ENCODE measurements around the gene LIG3. TPM values are rescaled to one million over a fixed set of nuclear protein-coding genes. Genes with fewer than 3 reads are reported as not detected.
A peak's percentile ranks its signal among the peaks of the same experiment; 100 is the strongest.

LIG3 gene
- total and polyA plus RNA-seq, 2 experiments from 2014 or later, result 11.8 to 22.0 TPM

GRCh38 chr17:34974179-34974578 lies 6.1 kb upstream of the LIG3 start:
- in situ Hi-C loops (cut with MboI), result no loop called here
- Histone ChIP-seq H3K9me2 (ENCODE audit: insufficient read depth) (no peaks in the 10 kb centered on the region), H3F3A (ENCODE audit: insufficient read depth) (0 out of 2 replicates have a peak, but pooled peaks cover 1% of the 10 kb centered on the region), H3K27ac (no peak overlapping the region), H3K27me3 (replicated peaks; ENCODE audit: insufficient read depth) (no peaks in the 10 kb centered on the region), H3K4me2 (ENCODE audit: unreplicated experiment) (no peak overlapping the region), H3K4me3 (no peak overlapping the region), H3K9ac (no peak overlapping the region), H3K9me3 (ENCODE audit: low read depth) (no peaks in the 10 kb centered on the region), H3K4me1 (ENCODE audit: insufficient read depth) (peaks cover 2% of the 10 kb centered on the region), H4K20me1 (ENCODE audit: insufficient read depth) (no peaks in the 10 kb centered on the region), H3K36me3 (ENCODE audit: low read depth) (no peaks in the 10 kb centered on the region), H2AFZ (no peak overlapping the region), H3K79me2 (ENCODE audit: insufficient read depth) (no peaks in the 10 kb centered on the region)
- DNase-seq, result no peak
- no peak for TF ChIP-seq EZH2 (IDR thresholded peaks at IDR 0.05; ENCODE audit: insufficient read depth, poor library complexity, severe bottlenecking)
- TF ChIP-seq EZH2phosphoT487 (IDR thresholded peaks at IDR 0.05; ENCODE audit: insufficient read depth, low read depth), result no peak
- 25 to 26% methylated on average over 2 of the region's 2 CpGs for WGBS, 2 experiments (ENCODE audit: low coverage in 1 of 2, low lambda C conversion rate in 2 of 2, missing lambda C conversion rate in 2 of 2)

GRCh38 chr17:34974794-34975785 lies 5.2 kb upstream of the LIG3 start:
- no peak for DNase-seq
- 67 to 70% methylated on average over 3 of the region's 3 CpGs for WGBS, 2 experiments (ENCODE audit: low coverage in 1 of 2, low lambda C conversion rate in 2 of 2, missing lambda C conversion rate in 2 of 2)
- Histone ChIP-seq H3K4me2 (ENCODE audit: unreplicated experiment) (no peak overlapping the region), H4K20me1 (ENCODE audit: insufficient read depth) (no peaks in the 10 kb centered on the region), H3F3A (ENCODE audit: insufficient read depth) (peaks cover 10% of the 10 kb centered on the region), H3K27ac (no peak overlapping the region), H3K9me2 (ENCODE audit: insufficient read depth) (no peaks in the 10 kb centered on the region), H2AFZ (no peak overlapping the region), H3K9me3 (ENCODE audit: low read depth) (no peaks in the 10 kb centered on the region), H3K27me3 (replicated peaks; ENCODE audit: insufficient read depth) (no peaks in the 10 kb centered on the region), H3K4me3 (no peak overlapping the region), H3K9ac (no peak overlapping the region), H3K79me2 (ENCODE audit: insufficient read depth) (no peaks in the 10 kb centered on the region), H3K4me1 (ENCODE audit: insufficient read depth) (peaks cover 10% of the 10 kb centered on the region), H3K36me3 (ENCODE audit: low read depth) (no peaks in the 10 kb centered on the region)
- TF ChIP-seq EZH2 (IDR thresholded peaks at IDR 0.05; ENCODE audit: insufficient read depth, poor library complexity, severe bottlenecking), result no peak
- TF ChIP-seq EZH2phosphoT487 (IDR thresholded peaks at IDR 0.05; ENCODE audit: insufficient read depth, low read depth), result no peak
- in situ Hi-C loops (cut with MboI), result no loop called here

- H3K27ac ChIP-seq, result peak overlapping the region; percentile 97
- H3K36me3 ChIP-seq (ENCODE audit: low read depth), result peaks cover 2% of the 10 kb centered on the region; the same call in 1 of the 2 replicates
- H2AFZ ChIP-seq, result peak overlapping the region; percentile 89
- H3K4me1 ChIP-seq (ENCODE audit: insufficient read depth), result peaks cover 20% of the 10 kb centered on the region
- H3K9ac ChIP-seq, result peak overlapping the region; percentile 98; the same call in 1 of the 2 replicates
- no peak for TF ChIP-seq EZH2 (IDR thresholded peaks at IDR 0.05; ENCODE audit: insufficient read depth, poor library complexity, severe bottlenecking)
- TF ChIP-seq EZH2phosphoT487 (IDR thresholded peaks at IDR 0.05; ENCODE audit: insufficient read depth, low read depth), result no peak
- in situ Hi-C loops (cut with MboI), result no loop called here
- no peaks in the 10 kb centered on the region for H3K9me3 ChIP-seq (ENCODE audit: low read depth)
- 91% methylated on average over 7 of the region's 7 CpGs for WGBS, 2 experiments (ENCODE audit: low coverage in 1 of 2, low lambda C conversion rate in 2 of 2, missing lambda C conversion rate in 2 of 2)
- H3K27me3 ChIP-seq (replicated peaks; ENCODE audit: insufficient read depth), result no peaks in the 10 kb centered on the region
- peak overlapping the region; percentile 98 for H3K4me2 ChIP-seq (ENCODE audit: unreplicated experiment)
- H3K79me2 ChIP-seq (ENCODE audit: insufficient read depth), result peaks cover 28% of the 10 kb centered on the region
- H3K4me3 ChIP-seq, result peak overlapping the region; percentile 83; the same call in 1 of the 2 replicates
- H3K9me2 ChIP-seq (ENCODE audit: insufficient read depth), result no peaks in the 10 kb centered on the region
- H4K20me1 ChIP-seq (ENCODE audit: insufficient read depth), result no peaks in the 10 kb centered on the region
- peaks cover 22% of the 10 kb centered on the region for H3F3A ChIP-seq (ENCODE audit: insufficient read depth)
- no peak for DNase-seq
Observed at GRCh38 chr17:34979153-34979552, 1.2 kb upstream of the LIG3 start.

- Histone ChIP-seq H2AFZ (peak overlapping the region; percentile 89), H3K9me2 (ENCODE audit: insufficient read depth) (no peaks in the 10 kb centered on the region), H3K9ac (peak overlapping the region; percentile 98), H4K20me1 (ENCODE audit: insufficient read depth) (no peaks in the 10 kb centered on the region), H3K27me3 (replicated peaks; ENCODE audit: insufficient read depth) (no peaks in the 10 kb centered on the region), H3K4me2 (ENCODE audit: unreplicated experiment) (peak overlapping the region; percentile 98), H3F3A (ENCODE audit: insufficient read depth) (peaks cover 22% of the 10 kb centered on the region), H3K79me2 (ENCODE audit: insufficient read depth) (peaks cover 32% of the 10 kb centered on the region), H3K9me3 (ENCODE audit: low read depth) (no peaks in the 10 kb centered on the region), H3K4me3 (peak overlapping the region; percentile 83), H3K36me3 (ENCODE audit: low read depth) (peaks cover 2% of the 10 kb centered on the region; the same call in 1 of the 2 replicates), H3K4me1 (ENCODE audit: insufficient read depth) (peaks cover 20% of the 10 kb centered on the region), H3K27ac (peak overlapping the region; percentile 97)
- DNase-seq, result peak; percentile 54
- TF ChIP-seq EZH2 (IDR thresholded peaks at IDR 0.05; ENCODE audit: insufficient read depth, poor library complexity, severe bottlenecking) (no peak), EZH2phosphoT487 (IDR thresholded peaks at IDR 0.05; ENCODE audit: insufficient read depth, low read depth) (no peak)
- 8% methylated on average over 15 of the region's 15 CpGs for WGBS, 2 experiments (ENCODE audit: low coverage in 1 of 2, low lambda C conversion rate in 2 of 2, missing lambda C conversion rate in 2 of 2)
- in situ Hi-C loops (cut with MboI), result no loop called here
Observed at GRCh38 chr17:34979650-34980352, 511 bp upstream of the LIG3 start.

All from GM23248 (cell line).